ENCODE measurements around the gene GRPEL1.

Gene GRPEL1

DNA sequence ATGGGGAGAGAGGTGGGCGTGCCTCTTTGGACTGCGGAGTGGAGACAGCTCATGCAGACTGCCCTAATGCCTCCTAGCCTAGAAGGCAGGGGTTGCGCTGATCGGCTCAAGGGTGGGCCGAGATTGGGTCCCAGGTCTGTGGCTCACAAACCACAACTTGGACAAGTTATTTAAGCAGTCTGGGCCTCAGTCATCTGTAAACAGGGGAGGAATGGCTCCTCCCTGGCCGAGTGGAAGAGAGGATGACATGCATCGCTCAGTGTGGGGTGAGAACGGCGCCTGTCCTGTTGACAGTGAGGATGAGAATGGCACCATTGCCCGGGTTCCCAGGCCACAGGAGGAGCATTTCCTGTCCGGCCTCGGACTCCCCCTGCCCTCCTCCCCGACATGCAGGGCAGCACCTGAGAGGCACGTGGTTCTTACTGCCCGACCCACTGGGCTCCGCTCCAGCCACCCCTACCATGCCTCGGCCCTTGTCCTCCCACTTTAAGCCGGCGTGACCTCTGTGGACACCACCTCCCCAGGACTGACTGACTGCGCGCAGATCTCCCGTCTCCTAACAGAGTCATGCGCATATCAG lies 40.3 kb upstream of the GRPEL1 start:
- no peak for TF ChIP-seq FOXP2 (optimal IDR thresholded peaks at IDR 0.05; ENCODE audit: borderline replicate concordance, extremely low read depth, extremely low read length, insufficient read depth)
- TF ChIP-seq, protein P1, sequence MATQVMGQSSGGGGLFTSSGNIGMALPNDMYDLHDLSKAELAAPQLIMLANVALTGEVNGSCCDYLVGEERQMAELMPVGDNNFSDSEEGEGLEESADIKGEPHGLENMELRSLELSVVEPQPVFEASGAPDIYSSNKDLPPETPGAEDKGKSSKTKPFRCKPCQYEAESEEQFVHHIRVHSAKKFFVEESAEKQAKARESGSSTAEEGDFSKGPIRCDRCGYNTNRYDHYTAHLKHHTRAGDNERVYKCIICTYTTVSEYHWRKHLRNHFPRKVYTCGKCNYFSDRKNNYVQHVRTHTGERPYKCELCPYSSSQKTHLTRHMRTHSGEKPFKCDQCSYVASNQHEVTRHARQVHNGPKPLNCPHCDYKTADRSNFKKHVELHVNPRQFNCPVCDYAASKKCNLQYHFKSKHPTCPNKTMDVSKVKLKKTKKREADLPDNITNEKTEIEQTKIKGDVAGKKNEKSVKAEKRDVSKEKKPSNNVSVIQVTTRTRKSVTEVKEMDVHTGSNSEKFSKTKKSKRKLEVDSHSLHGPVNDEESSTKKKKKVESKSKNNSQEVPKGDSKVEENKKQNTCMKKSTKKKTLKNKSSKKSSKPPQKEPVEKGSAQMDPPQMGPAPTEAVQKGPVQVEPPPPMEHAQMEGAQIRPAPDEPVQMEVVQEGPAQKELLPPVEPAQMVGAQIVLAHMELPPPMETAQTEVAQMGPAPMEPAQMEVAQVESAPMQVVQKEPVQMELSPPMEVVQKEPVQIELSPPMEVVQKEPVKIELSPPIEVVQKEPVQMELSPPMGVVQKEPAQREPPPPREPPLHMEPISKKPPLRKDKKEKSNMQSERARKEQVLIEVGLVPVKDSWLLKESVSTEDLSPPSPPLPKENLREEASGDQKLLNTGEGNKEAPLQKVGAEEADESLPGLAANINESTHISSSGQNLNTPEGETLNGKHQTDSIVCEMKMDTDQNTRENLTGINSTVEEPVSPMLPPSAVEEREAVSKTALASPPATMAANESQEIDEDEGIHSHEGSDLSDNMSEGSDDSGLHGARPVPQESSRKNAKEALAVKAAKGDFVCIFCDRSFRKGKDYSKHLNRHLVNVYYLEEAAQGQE (IDR thresholded peaks at IDR 0.05; ENCODE audit: insufficient read depth in 1 of 2, low read depth in 2 of 2, low read length in 2 of 2), result no peak
- TF ChIP-seq TAF1 (IDR thresholded peaks at IDR 0.05; ENCODE audit: borderline replicate concordance, insufficient read depth, low read length), result no peak
- TF ChIP-seq SIN3A (IDR thresholded peaks at IDR 0.05; ENCODE audit: borderline replicate concordance, insufficient read depth, low read length), result no peak
- TF ChIP-seq POLR2AphosphoS5 (IDR thresholded peaks at IDR 0.05; ENCODE audit: low read depth, low read length), result no peak

DNA sequence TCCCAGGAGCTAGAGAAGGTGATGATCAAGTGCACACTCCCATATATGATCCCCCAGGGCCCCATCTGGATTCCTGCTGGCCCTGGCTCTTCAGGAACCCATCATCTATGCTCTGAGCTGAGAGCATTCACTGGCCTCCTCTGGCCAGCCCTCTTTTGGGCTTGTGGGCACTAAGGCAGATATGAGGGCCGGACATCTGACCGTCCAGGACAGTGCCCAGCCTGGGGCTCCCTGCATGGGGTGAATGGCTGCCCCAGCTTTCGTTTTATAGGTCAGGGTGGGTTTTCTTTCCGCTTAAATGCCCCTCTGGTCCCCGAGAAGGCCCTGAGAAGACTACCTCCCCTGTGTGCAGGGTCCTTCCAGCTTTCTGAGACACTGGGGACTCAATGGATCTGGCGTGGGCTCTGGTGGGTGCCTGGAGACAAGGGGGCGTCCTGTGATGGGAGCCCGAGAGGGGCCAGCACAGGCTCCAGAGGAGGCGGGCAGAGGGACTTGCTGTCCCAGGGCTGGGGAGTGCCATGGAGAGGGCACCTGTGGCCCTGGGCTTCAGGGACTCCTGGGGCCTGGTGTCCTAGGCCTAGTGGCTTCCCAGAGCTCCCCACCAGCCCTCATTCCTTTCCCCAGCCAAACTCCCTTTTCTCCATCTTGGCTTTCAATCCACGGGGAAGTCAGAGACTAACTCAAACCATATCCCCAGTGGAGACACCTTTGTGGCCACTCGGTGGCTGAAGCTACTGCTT lies 39.5 kb upstream of the GRPEL1 start:
- TF ChIP-seq SIN3A (IDR thresholded peaks at IDR 0.05; ENCODE audit: borderline replicate concordance, insufficient read depth, low read length) (no peak), FOXP2 (optimal IDR thresholded peaks at IDR 0.05; ENCODE audit: borderline replicate concordance, extremely low read depth, extremely low read length, insufficient read depth) (no peak)

DNA sequence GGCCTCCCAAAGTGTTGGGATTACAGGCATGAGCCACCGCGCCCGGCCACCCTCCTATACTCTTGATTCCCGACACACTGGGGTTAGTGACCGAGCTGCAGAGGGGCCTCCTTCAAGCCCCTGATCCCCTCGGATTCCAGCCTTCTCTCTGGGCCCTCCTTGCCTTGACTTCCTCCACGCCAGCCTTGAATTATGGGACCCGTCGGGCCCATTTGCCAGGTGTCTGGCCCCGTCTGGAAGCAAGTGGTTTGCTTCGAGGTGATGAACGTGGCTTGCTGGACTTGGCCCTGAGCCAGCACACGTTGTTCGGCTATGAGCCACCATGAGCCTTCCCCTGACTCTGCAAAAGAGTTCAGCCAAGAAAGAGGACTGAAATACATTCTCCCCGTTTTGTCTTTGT lies 37.4 kb upstream of the GRPEL1 start:
- TF ChIP-seq SIN3A (IDR thresholded peaks at IDR 0.05; ENCODE audit: borderline replicate concordance, insufficient read depth, low read length) (no peak), FOXP2 (optimal IDR thresholded peaks at IDR 0.05; ENCODE audit: borderline replicate concordance, extremely low read depth, extremely low read length, insufficient read depth) (no peak), POLR2AphosphoS5 (IDR thresholded peaks at IDR 0.05; ENCODE audit: low read depth, low read length) (no peak), TAF1 (IDR thresholded peaks at IDR 0.05; ENCODE audit: borderline replicate concordance, insufficient read depth, low read length) (no peak)
- TF ChIP-seq, protein P1 (IDR thresholded peaks at IDR 0.05; ENCODE audit: insufficient read depth in 1 of 2, low read depth in 2 of 2, low read length in 2 of 2), result no peak

DNA sequence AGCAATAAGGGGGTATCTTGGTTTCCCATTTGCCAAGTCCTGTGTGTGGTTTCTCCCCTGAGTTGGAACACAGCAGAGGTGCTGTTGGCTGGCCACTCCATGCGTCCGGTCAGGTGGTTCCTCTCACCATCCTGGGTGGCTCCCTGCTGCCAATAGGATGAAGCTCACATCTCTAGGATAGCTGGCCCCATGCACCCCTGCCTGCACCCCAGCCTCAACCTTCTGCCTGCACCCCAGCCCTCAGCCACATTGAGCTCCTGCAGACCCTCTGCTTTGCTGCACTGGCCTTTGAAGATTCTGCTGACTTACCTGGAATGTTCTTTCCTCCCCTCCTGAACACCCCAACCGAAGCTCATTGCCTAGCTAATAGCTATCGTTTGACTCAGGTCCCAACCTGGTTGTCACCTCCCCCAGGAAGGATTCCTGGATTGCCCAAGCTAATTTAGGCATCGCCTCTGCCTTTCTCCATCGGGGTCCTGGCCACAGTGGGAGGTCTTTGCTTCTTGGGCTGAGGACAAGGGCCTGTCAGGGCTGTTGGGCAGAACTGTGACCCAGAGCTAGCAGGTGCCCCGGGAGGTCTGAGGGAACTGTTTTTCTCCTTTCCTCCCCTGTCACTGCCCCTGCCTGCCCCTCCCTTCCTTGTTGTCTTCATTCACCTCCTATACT lies 36.6 kb upstream of the GRPEL1 start:
- TF ChIP-seq FOXP2 (optimal IDR thresholded peaks at IDR 0.05; ENCODE audit: borderline replicate concordance, extremely low read depth, extremely low read length, insufficient read depth), result no peak
- no peak for TF ChIP-seq POLR2AphosphoS5 (IDR thresholded peaks at IDR 0.05; ENCODE audit: low read depth, low read length)
- TF ChIP-seq, protein P1 (IDR thresholded peaks at IDR 0.05; ENCODE audit: insufficient read depth in 1 of 2, low read depth in 2 of 2, low read length in 2 of 2), result no peak
- TF ChIP-seq SIN3A (IDR thresholded peaks at IDR 0.05; ENCODE audit: borderline replicate concordance, insufficient read depth, low read length), result no peak
- no peak for TF ChIP-seq TAF1 (IDR thresholded peaks at IDR 0.05; ENCODE audit: borderline replicate concordance, insufficient read depth, low read length)

DNA sequence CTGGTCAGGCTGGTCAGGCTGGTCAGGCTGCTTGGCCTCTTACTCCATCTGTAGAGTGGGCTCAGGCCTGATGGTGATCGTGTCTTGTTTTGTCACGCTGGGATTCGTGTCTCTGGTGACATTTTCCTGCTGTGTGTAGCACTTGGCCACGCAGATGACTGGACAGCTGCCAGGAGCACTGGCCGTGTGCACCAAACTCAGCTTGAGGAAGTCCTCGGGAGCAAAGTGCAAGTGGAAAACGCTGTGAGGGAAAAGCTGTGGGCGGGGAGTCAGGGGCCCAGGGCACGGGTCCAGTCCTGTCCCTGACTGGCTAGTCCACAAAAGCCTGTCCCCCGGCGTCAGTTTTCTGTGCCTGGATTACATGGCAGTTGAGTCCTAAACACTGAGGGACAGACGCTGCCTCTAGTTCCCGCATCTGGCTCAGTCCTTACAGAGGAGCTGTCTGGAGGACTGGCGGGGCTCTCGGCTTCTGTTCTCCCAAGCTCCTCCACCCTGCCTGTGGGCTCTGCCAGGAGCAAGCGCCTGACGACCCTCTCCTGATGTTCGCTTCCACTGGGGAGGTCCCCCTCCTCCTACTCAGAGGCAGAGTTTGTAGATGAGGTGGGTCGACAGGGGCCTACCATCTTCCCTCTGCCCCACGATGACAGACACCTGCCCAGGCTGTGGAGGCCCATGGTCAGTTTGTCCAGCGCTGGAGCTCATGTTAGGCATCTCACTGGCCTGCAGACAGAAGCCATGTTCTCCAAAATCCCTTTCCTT lies 35.9 kb upstream of the GRPEL1 start:
- 0 out of 2 replicates have a peak, but pooled peaks have one; percentile 15 for TF ChIP-seq POLR2AphosphoS5 (IDR thresholded peaks at IDR 0.05; ENCODE audit: low read depth, low read length)
- TF ChIP-seq, protein P1 (IDR thresholded peaks at IDR 0.05; ENCODE audit: insufficient read depth in 1 of 2, low read depth in 2 of 2, low read length in 2 of 2), result no peak
- TF ChIP-seq TAF1 (IDR thresholded peaks at IDR 0.05; ENCODE audit: borderline replicate concordance, insufficient read depth, low read length), result 0 out of 2 replicates have a peak, but pooled peaks have one; percentile 8
